8988T (cell line): ENCODE measurements around the gene SUSD2.
"Not testable (repeated sequence)": the region's sequence is repeated elsewhere in the genome, so short reads cannot be mapped to it uniquely, and the experiment has no call there.

Experiments
- DNase-seq: peaks from one replicate; pipeline ENCODE4 v3.0.0; 2011

Gene SUSD2

DNA sequence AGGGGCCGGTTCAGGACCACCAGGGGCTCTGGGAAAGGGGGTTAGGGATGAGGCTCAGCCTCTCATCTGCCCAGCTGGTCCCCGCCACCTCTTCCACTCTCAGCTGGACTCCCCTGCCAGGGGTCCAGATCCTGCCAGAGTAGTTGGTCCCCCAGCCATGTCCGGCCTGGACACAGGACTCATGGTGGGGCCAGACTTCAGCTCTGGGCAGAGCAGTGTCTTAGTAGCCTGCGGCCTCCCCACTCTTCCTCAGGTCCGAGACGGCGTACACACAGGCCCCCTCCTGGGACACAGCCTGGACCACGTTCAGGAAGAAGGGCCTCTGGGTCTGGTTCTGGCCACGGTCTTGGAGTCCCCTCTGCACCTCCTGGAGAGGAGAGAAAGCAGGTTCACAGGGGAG is 38.5 kb downstream of the SUSD2 start:
- DNase-seq = no peak

- DNase-seq = no peak
Measured at GRCh38 chr22:24224468-24224867, 43.2 kb downstream of the SUSD2 start.

GRCh38 chr22:24225044-24225601 is 43.8 kb downstream of the SUSD2 start:
- DNase-seq = no peak

DNA sequence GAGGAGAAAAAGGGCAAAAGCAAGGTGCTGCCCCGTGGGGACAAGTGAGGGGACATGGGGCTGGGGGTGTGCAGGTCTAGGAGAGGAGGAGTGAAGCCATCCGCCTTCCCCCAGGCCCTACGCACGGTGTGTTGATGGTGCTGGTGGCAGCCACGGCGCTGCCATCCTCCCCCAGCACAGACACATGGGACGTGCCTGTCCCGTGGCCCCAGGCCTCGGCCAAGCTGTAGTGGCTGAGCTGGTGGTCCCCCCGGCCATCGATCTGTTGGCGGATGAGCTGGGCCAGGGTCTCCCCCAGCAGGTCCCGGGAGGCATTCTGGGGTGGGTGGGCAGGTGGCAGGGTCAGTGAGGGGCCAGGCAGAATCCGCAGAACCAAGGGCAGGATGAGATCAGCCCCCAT is 44.7 kb downstream of the SUSD2 start:
- no peak for DNase-seq

- DNase-seq = no peak
Measured at GRCh38 chr22:24230911-24231656, 49.8 kb downstream of the SUSD2 start.

GRCh38 chr22:24231706-24232105 is 50.4 kb downstream of the SUSD2 start:
- DNase-seq = no peak

GRCh38 chr22:24232124-24232523 is 50.8 kb downstream of the SUSD2 start:
- no peak for DNase-seq

DNA sequence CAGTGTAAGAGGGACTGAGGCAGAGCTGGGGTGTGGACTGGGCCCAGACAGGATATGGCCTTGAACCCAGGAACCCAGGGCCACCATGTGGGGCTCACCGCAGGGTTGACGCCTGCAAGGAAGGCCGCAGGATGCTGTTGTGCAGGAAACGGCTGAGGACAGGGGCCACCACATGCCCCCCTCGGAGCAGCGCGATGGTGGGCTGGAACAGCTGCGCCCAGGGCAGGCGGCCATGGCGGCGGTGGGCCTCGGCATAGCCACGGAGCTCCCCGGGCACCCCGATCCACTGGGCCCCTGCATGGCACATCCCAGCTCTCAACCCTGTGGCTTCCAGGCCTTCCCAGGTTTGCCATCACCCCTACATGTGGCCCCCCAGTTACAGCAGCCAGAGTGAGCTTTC is 51.4 kb downstream of the SUSD2 start:
- DNase-seq = no peak

DNA sequence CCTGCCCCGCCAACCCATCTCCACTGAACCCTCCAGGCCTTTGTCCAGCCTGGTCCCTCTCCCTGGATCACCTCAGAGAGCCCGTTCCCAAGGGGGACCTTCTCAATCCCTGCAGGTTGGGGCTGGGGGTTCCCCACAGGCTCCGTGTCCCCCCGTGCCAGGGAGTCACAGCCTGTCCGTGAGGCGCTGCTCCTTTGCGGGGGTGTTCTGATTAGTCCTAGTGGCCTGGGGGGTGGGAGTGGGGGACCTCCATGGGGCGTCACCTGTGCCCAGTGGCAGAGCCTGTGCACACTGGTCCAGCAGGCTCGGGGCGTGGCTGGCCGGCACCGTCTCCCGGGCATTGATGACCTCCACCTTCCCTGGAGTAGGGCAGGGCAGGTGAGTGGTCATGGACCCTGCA is 51.9 kb downstream of the SUSD2 start:
- DNase-seq = no peak

- DNase-seq = no peak
Measured at GRCh38 chr22:24233816-24234215, 52.5 kb downstream of the SUSD2 start.

- no peak for DNase-seq
Measured at GRCh38 chr22:24235315-24235714, 54.0 kb downstream of the SUSD2 start.

DNA sequence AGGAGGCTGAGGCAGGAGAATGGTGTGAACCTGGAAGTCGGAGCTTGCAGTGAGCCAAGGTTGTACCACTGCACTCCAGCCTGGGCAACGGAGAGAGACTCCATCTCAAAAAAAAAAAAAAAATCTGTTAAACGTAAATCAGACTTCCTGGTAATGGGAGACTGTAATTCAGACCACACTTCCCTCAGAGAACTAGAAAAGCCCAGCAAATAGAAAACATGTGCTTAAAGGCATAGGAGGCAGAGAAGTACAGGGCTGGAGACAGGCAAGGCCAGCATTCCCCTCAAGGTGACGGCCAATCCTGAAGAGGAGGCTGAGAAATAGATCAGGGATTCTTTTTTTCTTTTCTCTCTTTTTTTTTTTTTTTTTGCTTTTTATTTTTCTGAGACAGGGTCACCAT is 55.4 kb downstream of the SUSD2 start:
- DNase-seq = no peak

- not testable (repeated sequence) for DNase-seq
Measured at GRCh38 chr22:24238101-24238694, 56.9 kb downstream of the SUSD2 start.
